ENCODE measurements around the gene RERE.

DNA sequence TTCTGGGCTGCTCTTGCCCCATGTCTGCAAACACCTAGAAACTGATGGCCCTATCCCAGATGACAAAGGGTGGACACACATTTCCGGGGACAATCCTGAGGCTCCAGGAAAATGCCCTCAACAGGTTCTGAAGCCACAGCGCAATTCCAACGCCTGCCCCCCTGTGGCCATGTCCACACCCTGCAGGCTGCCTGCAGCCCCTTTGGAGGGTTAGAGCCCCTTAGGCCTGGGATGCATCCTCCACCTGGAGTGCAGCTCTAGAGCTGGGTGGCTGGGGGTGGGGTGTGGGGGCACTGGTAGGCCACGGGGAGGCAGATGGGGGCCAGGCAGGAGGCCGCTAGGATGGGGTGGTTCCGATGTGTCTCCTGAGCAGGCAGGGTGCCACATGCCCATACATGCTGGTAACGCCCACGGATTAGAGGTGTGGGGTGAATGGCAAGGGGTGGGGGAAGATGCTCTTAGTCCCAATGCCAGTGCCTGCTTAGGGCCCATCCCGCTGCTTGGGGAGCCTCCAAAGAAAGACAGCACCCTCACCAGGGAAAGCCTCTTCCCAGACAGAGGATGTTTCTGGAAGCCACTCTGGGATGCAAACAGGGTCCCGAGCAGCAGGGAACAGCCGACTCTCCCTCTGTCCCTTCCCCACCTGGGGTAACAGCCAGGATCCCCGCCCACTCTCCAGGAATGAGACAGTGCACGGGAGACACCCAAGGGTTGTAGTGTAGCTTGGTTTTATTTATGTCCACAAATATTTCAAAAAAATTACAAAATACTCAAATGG, 465.6 kb downstream of the RERE start:
- TF ChIP-seq, protein P1, sequence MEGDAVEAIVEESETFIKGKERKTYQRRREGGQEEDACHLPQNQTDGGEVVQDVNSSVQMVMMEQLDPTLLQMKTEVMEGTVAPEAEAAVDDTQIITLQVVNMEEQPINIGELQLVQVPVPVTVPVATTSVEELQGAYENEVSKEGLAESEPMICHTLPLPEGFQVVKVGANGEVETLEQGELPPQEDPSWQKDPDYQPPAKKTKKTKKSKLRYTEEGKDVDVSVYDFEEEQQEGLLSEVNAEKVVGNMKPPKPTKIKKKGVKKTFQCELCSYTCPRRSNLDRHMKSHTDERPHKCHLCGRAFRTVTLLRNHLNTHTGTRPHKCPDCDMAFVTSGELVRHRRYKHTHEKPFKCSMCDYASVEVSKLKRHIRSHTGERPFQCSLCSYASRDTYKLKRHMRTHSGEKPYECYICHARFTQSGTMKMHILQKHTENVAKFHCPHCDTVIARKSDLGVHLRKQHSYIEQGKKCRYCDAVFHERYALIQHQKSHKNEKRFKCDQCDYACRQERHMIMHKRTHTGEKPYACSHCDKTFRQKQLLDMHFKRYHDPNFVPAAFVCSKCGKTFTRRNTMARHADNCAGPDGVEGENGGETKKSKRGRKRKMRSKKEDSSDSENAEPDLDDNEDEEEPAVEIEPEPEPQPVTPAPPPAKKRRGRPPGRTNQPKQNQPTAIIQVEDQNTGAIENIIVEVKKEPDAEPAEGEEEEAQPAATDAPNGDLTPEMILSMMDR (IDR thresholded peaks at IDR 0.05): peak; percentile 86
- TF ChIP-seq, protein P2, sequence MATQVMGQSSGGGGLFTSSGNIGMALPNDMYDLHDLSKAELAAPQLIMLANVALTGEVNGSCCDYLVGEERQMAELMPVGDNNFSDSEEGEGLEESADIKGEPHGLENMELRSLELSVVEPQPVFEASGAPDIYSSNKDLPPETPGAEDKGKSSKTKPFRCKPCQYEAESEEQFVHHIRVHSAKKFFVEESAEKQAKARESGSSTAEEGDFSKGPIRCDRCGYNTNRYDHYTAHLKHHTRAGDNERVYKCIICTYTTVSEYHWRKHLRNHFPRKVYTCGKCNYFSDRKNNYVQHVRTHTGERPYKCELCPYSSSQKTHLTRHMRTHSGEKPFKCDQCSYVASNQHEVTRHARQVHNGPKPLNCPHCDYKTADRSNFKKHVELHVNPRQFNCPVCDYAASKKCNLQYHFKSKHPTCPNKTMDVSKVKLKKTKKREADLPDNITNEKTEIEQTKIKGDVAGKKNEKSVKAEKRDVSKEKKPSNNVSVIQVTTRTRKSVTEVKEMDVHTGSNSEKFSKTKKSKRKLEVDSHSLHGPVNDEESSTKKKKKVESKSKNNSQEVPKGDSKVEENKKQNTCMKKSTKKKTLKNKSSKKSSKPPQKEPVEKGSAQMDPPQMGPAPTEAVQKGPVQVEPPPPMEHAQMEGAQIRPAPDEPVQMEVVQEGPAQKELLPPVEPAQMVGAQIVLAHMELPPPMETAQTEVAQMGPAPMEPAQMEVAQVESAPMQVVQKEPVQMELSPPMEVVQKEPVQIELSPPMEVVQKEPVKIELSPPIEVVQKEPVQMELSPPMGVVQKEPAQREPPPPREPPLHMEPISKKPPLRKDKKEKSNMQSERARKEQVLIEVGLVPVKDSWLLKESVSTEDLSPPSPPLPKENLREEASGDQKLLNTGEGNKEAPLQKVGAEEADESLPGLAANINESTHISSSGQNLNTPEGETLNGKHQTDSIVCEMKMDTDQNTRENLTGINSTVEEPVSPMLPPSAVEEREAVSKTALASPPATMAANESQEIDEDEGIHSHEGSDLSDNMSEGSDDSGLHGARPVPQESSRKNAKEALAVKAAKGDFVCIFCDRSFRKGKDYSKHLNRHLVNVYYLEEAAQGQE (IDR thresholded peaks at IDR 0.05; ENCODE audit: insufficient read depth in 1 of 2, low read depth in 2 of 2, low read length in 1 of 2): no peak

Measured in Panc1 (cell line).